ENCODE results near the gene RABL2B. TPM values are rescaled to one million over a fixed set of nuclear protein-coding genes. Genes with fewer than 3 reads are reported as not detected.
A peak's percentile ranks its signal among the peaks of the same experiment; 100 is the strongest.
"Not testable (repeated sequence)": the region's sequence is repeated elsewhere in the genome, so short reads cannot be mapped to it uniquely, and the experiment has no call there.

The RABL2B gene
- 10 to 100 TPM; 20.9 to 34.1 (median 29.6) TPM for polyA plus RNA-seq

DNA sequence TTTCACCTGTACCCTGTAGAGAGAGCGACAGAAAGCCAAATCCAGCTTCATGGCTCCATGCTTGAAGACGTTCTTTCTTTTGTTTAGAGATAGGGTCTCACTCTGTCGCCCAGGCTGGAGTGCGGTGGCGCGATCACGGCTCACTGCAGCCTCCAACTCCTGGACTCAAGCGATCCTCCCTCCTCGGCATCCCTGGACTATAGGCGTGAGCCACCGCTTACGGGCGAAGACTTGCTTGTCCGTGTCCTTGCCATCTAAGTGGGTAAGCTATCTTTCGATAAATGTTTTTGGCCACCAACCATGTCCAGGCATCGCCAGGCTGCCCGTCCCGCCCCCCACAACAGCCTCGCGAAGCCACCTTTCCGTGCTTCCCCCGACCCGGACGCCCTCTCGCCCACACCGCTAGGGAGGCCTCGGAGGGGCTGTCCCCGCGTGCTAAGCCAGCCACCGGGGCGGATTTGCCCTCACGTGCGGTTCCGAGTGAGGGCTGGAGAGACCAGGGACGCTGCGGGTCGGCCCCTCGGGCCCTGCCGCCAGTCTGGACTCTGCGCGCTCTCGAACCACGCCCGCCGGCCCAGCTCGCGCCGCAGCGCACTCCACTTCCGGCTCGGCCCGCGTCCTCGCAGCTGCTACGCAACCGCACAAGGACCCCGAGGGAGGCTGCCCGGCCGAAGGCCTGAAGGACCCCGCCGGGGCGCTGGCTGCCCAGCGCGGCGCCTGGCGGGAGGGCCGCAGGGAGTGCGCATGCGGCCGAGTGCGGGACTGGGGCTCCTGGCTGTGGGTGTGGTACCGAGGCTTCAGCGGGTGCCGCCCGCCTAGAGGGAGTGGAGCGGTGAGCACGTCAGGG is at the start of gene RABL2B:
TSS of gene RABL2B (minus strand) at position 604 of the 847 bp plus-strand sequence. CDS start 1,342 bp downstream, outside the sequence.
- Mint-ChIP-seq H3K4me1 (peaks cover 33 to 37% of the 10 kb centered on the region in 2 donors), H3K27ac (peak within 1 kb of the TSS; percentile 70 to 85 (median 76)), H3K4me3 (peak within 1 kb of the TSS; percentile 83 to 88 (median 86)), H3K27me3 (ENCODE audit: low read depth in 3 of 3) (peaks cover 0 to 15% (median 0%) of the 10 kb centered on the region in 3 donors)
- DNase-seq = peak; percentile 93 to 94 (median 93)
- H3K9me3 Mint-ChIP-seq, H3K36me3 Mint-ChIP-seq: not testable (repeated sequence)

GRCh38 chr22:50786936-50787335 is 3.5 kb upstream of the RABL2B start:
- H3K9me3 Mint-ChIP-seq = not testable (repeated sequence)

GRCh38 chr22:50785289-50785688 is 1.9 kb upstream of the RABL2B start:
- peaks cover 24 to 29% of the 10 kb centered on the region in 2 donors for H3K4me1 Mint-ChIP-seq
- DNase-seq; H3K9me3 Mint-ChIP-seq; H3K27ac Mint-ChIP-seq; H3K36me3 Mint-ChIP-seq; H3K27me3 Mint-ChIP-seq (ENCODE audit: low read depth in 3 of 3): not testable (repeated sequence)
- H3K4me3 Mint-ChIP-seq = peak overlapping the region in 2 of 5 donors; percentile 12 to 25

More at GRCh38 chr22:50786936-50787335, 3.5 kb upstream of the RABL2B start:
- H3K4me3 Mint-ChIP-seq; H3K27ac Mint-ChIP-seq; DNase-seq; H3K27me3 Mint-ChIP-seq (ENCODE audit: low read depth in 3 of 3); H3K36me3 Mint-ChIP-seq: not testable (repeated sequence)
- H3K4me1 Mint-ChIP-seq = peaks cover 13 to 16% of the 10 kb centered on the region in 2 donors

DNA sequence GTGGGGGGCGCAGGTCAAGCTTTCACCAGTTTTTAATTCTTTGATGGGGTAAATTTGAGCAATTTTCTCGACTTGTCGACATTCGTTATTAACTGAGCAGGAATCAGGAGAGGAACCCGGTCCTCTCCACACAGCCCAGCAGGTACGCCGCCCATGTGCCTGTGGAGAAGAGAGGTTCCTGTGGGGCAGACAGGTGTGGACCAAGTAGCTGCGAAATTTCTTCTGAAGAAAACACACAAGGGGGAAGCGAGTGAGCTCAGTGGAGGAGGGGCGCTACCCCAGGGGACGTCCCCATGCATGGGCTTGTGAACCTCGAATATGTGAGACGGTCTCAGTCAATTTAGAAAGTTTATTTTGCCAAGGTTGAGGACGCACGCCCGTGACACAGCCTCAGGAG is 442 bp upstream of the RABL2B start:
- not testable (repeated sequence) for DNase-seq, H3K36me3 Mint-ChIP-seq, H3K9me3 Mint-ChIP-seq
- Mint-ChIP-seq H3K27me3 (ENCODE audit: low read depth in 3 of 3) (peaks cover 0 to 15% (median 0%) of the 10 kb centered on the region in 3 donors), H3K4me3 (peak overlapping the region; percentile 83 to 88 (median 86)), H3K27ac (peak overlapping the region; percentile 70 to 85 (median 76)), H3K4me1 (peaks cover 33 to 37% of the 10 kb centered on the region in 2 donors)

DNA sequence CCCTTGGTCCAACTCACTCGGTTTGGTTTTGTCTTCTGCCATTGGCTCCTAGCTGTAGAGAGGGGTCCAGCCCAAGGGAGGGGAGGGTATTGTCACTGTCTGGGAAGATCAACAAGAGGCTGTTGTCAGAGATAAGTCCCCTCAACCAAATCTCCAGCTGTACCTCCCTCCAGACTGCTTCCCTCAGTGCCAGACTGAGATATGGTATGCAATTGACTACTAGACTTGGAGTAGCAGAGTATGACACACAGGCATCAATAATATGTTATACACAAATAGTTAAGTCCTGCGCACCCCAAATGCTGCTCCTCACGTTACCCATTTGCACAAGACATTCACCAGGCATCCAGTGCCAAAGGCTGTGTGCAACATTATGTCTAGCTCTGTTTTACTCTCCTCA is 1.2 kb downstream of the RABL2B start:
- DNase-seq, H3K36me3 Mint-ChIP-seq, H3K9me3 Mint-ChIP-seq: not testable (repeated sequence)

DNA sequence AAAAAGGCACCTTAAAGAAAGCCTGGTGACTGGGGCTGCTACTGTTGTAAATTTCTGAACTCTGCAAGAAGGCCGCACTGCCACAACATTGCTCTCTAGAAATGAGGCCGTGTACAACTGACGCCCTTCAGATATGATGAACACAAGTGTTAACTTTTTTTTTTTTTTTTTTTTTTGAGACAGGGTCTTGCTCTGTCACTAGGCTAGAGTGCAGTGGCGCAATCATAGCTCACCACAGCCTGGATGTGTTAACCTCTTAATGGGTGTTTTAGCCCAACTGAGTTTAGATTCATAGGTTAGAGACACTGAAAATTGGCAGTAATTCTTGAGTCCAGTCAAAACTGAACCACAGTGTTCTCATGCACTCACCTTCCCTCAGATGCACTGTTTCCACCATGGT is 3.2 kb downstream of the RABL2B start:
- not testable (repeated sequence) for H3K9me3 Mint-ChIP-seq, H3K36me3 Mint-ChIP-seq
- Mint-ChIP-seq H3K27ac (peak overlapping the region; percentile 88 to 95 (median 90)), H3K27me3 (ENCODE audit: low read depth in 3 of 3) (peaks cover 0 to 15% (median 0%) of the 10 kb centered on the region in 3 donors), H3K4me3 (peak overlapping the region; percentile 46 to 84 (median 64)), H3K4me1 (peaks cover 32 to 37% of the 10 kb centered on the region in 2 donors)
- DNase-seq = peak; percentile 52 to 71 (median 69)

More for the DNA sequence above, 1.2 kb downstream of the RABL2B start:
- peaks cover 0 to 15% (median 0%) of the 10 kb centered on the region in 3 donors for H3K27me3 Mint-ChIP-seq (ENCODE audit: low read depth in 3 of 3)
- H3K4me1 Mint-ChIP-seq = peaks cover 33 to 37% of the 10 kb centered on the region in 2 donors
- peak overlapping the region in 1 of 6 donors; percentile 36 for H3K27ac Mint-ChIP-seq
- H3K4me3 Mint-ChIP-seq = peak overlapping the region; percentile 18 to 76 (median 38)

- not testable (repeated sequence) for DNase-seq, H3K9me3 Mint-ChIP-seq, H3K27ac Mint-ChIP-seq, H3K36me3 Mint-ChIP-seq, H3K4me3 Mint-ChIP-seq
- H3K4me1 Mint-ChIP-seq = peaks cover 25 to 28% of the 10 kb centered on the region in 2 donors
- peaks cover 0 to 15% (median 0%) of the 10 kb centered on the region in 3 donors for H3K27me3 Mint-ChIP-seq (ENCODE audit: low read depth in 3 of 3)
Measured at GRCh38 chr22:50777631-50778030, 5.8 kb downstream of the RABL2B start.

DNA sequence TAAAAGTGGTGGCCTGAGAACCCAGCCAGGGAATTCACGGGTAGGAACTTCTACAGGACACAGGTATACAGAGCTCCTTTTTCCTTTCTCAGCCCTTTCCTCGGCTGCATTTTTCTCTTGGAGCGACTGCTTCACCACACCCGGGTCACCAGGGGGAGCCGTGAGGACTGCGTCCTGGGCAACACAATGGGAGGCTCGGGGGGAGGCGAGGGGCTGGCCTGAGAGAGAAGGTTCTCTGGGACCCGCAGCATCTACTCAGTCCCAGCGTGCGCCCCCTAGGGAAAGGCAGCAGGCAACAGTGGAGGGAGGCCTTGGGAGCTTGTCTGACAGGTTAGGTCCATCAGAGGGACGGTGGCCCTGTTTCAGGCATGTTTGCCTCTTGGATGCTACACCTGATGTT is 8.3 kb downstream of the RABL2B start:
- not testable (repeated sequence) for H3K9me3 Mint-ChIP-seq; H3K4me3 Mint-ChIP-seq; H3K36me3 Mint-ChIP-seq; DNase-seq; H3K27me3 Mint-ChIP-seq (ENCODE audit: low read depth in 3 of 3); H3K27ac Mint-ChIP-seq; H3K4me1 Mint-ChIP-seq

- H3K27me3 Mint-ChIP-seq (ENCODE audit: low read depth in 3 of 3); H3K9me3 Mint-ChIP-seq; H3K4me1 Mint-ChIP-seq; H3K4me3 Mint-ChIP-seq; H3K36me3 Mint-ChIP-seq; H3K27ac Mint-ChIP-seq; DNase-seq: not testable (repeated sequence)
Measured at GRCh38 chr22:50764288-50764687, 19.1 kb downstream of the RABL2B start.

DNA sequence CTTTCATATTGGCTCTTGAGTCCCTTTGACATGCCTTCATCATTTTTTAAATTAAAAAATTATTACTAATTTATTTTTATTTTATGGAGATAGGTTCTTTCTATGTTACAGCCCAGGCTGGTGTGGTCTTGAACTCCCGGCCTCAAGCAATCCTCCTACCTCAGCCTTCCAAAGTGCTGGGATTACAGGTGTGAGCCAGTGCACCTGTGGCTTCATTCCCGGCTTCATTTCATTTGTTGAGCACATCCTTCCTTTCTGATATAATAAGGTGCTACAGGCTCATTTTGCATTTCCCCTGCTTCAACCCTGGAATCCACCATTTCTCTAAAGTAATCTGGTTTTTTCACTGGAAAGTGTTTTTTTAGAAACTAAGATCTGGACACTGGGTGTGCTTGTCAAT is 21.6 kb downstream of the RABL2B start:
- not testable (repeated sequence) for H3K27ac Mint-ChIP-seq; H3K9me3 Mint-ChIP-seq; H3K4me3 Mint-ChIP-seq; H3K36me3 Mint-ChIP-seq; DNase-seq; H3K27me3 Mint-ChIP-seq (ENCODE audit: low read depth in 3 of 3)
- H3K4me1 Mint-ChIP-seq = peaks cover 9 to 10% of the 10 kb centered on the region in 2 donors

DNA sequence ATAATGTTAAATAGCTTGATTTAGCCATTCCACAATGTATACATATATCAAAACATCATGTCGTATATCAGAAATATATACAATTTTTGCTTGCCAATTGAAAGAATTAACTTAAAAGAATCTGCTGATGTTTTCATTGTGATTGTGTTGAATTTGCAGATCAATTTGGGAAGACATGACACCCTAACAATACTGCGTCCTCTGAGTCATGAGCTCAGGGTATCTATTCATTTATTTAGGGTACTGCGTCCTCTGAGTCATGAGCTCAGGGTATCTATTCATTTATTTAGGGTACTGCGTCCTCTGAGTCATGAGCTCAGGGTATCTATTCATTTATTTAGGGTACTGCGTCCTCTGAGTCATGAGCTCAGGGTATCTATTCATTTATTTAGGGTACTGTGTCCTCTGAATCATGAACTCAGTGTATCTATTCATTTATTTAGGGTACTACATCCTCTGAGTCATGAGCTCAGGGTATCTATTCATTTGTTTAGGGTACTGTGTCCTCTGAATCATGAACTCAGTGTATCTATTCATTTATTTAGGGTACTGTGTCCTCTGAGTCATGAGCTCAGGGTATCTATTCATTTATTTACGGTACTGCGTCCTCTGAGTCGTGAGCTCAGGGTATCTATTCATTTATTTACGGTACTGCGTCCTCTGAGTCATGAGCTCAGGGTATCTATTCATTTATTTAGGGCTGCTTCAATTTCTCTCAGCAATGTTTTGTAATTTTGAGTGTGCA is 23.7 kb downstream of the RABL2B start:
- H3K27me3 Mint-ChIP-seq (ENCODE audit: low read depth in 3 of 3); H3K4me3 Mint-ChIP-seq; H3K36me3 Mint-ChIP-seq; DNase-seq; H3K27ac Mint-ChIP-seq; H3K9me3 Mint-ChIP-seq: not testable (repeated sequence)
- peaks cover 11 to 14% of the 10 kb centered on the region in 2 donors for H3K4me1 Mint-ChIP-seq

DNA sequence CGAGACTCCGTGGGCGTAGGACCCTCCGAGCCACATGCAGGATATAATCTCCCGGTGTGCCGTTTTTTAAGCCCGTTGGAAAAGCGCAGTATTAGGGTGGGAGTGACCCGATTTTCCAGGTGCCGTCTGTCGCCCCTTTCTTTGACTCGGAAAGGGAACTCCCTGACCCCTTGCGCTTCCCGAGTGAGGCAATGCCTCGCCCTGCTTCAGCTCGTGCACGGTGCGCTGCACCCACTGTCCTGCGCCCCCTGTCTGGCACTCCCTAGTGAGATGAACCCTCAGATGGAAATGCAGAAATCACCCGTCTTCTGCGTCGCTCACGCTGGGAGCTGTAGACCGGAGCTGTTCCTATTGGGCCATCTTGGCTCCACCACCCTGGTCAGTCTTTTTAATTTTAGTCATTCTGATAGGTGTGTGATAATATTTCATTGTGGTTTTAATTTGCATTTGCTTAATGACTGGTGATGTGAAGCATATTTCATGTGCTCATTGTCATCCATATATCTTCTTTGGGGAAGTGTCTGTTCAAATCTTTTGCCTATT is 26.4 kb downstream of the RABL2B start:
- peaks cover 11 to 14% of the 10 kb centered on the region in 2 donors for H3K4me1 Mint-ChIP-seq
- not testable (repeated sequence) for H3K9me3 Mint-ChIP-seq; H3K36me3 Mint-ChIP-seq; H3K27me3 Mint-ChIP-seq (ENCODE audit: low read depth in 3 of 3)
- H3K4me3 Mint-ChIP-seq = peak overlapping the region; percentile 92 to 97 (median 96)
- peak; percentile 38 to 59 (median 43) for DNase-seq
- H3K27ac Mint-ChIP-seq = peak overlapping the region; percentile 81 to 95 (median 90)

DNA sequence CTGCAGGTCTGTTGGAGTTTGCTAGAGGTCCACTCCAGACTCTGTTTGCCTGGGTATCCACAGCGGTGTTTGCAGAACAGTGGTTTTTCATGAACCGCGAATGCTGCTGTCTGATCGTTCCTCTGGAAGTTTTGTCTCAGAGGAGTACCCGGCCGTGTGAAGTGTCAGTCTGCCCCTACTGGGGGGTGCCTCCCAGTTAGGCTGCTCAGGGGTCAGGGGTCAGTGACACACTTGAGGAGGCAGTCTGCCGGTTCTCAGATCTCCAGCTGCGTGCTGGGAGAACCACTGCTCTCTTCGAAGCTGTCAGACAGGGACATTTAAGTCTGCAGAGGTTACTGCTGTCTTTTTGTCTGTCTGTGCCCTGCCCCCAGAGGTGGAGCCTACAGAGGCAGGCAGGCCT is 27.0 kb downstream of the RABL2B start:
- H3K27ac Mint-ChIP-seq = peak overlapping the region; percentile 4 to 95 (median 90)
- not testable (repeated sequence) for H3K36me3 Mint-ChIP-seq

GRCh38 chr22:50755251-50755650 is 28.2 kb downstream of the RABL2B start:
- H3K9me3 Mint-ChIP-seq; DNase-seq; H3K27me3 Mint-ChIP-seq (ENCODE audit: low read depth in 3 of 3); H3K27ac Mint-ChIP-seq; H3K36me3 Mint-ChIP-seq: not testable (repeated sequence)
- H3K4me3 Mint-ChIP-seq = peak overlapping the region in 4 of 5 donors; percentile 16 to 70 (median 23)
- H3K4me1 Mint-ChIP-seq = peaks cover 11 to 14% of the 10 kb centered on the region in 2 donors

More for the DNA sequence above, 27.0 kb downstream of the RABL2B start:
- not testable (repeated sequence) for H3K9me3 Mint-ChIP-seq; H3K27me3 Mint-ChIP-seq (ENCODE audit: low read depth in 3 of 3)
- peaks cover 11 to 14% of the 10 kb centered on the region in 2 donors for H3K4me1 Mint-ChIP-seq
- peak in 1 of 3 donors; percentile 3 for DNase-seq
- H3K4me3 Mint-ChIP-seq = peak overlapping the region; percentile 92 to 97 (median 96)
